HG03103 (cell line): ENCODE measurements around the gene TBC1D14.

Experiments used
- ATAC-seq: cut with Tn5 transposase; IDR thresholded peaks from one replicate; pipeline ENCODE4 v1.9.1; 2021; ENCODE audit warnings: low read depth; ENCODE audit not compliant: unreplicated experiment

TBC1D14 gene

DNA sequence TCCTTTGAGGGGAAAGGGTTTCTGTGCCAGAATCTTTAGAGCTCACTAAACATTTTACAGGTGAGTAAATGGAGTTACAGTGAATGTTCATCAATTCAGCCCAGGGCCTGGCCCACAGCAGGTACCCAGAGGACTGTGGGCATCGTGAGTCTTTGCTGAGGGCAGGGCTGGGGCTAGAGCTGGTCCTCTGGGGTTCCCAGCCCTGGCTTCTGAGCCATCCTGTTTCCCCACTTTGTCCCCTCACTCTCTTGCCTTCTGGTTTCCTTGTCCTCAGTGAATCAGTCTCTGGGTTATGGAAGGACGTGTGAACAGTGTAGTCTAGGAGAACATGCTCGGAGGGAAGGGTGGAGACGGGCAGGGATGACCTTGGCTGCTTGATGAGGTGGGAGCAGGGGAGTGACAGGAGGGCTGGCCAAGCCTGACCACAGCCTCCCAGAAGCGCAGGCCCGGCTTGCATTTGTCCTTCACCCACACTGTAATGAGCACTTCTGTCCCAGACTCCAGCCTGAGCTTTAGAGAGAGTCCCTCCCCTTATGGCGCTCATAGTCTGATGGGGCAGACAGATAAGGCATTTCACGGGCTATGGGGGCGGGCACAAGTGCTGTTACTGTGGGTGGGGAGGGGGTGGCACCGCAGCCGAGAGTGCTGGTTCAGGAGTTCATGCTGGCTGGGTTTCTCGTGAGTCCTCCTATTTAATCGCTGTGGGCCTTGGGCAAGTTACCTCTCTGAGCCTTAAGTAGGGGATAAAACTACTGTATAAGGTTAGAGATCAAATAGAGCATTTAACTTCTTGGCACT is 17.3 kb downstream of the TBC1D14 start:
- no peak for ATAC-seq

DNA sequence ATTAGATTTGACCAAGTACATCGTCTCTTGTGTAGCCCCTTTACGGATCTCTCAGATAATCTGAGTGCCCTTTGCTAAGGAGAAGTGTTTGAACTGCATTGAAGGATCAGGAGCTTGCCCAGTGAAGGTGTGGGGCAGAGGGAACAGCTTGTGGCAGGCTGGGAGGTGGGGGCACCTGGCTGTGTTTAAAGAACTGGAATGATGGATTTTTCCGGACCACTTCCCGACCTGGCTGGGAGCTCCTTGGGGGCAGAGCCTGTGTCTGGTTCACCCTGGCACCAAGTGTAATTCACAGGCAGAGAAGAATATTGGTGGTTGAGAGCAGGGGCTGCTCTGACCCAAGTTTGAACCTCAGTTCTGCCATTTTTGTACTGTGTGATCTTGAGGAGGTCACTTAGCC is 18.5 kb downstream of the TBC1D14 start:
- ATAC-seq: no peak

GRCh38 chr4:6929339-6929811 is 19.7 kb downstream of the TBC1D14 start:
- ATAC-seq: no peak

DNA sequence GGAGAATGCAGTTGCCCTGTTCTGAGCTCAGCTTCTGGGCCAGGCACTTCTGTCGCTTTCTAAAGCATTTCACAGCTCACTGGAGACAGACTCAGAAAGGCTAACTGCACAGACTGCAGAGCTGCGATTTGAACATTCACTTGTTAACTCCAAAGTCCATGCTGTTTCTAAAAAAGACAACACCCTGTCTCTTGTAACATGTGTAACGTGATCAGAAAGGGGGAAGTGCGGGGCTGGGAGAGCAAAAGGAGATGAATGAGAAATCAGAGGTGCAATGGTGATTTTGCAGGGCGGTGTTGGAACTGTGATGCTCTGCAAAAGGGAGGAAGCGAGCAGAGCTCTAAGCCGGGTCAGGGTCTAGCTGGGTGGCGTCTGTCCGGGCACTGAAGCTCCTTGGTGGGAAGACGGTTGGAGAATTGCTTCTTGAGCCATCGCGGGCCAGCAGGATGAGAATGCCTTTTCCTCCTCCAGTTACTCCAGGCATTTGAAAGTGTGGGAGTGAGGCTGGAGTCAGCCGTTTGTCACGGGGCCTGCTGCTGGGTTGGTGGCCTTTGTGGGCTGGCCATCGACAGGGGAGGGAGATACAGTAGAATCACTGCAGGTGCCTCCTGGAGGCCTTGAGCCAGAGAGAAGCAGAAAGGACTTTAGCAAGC is 20.3 kb downstream of the TBC1D14 start:
- no peak for ATAC-seq

- ATAC-seq: no peak
Observed at GRCh38 chr4:6932475-6932874, 22.8 kb downstream of the TBC1D14 start.

DNA sequence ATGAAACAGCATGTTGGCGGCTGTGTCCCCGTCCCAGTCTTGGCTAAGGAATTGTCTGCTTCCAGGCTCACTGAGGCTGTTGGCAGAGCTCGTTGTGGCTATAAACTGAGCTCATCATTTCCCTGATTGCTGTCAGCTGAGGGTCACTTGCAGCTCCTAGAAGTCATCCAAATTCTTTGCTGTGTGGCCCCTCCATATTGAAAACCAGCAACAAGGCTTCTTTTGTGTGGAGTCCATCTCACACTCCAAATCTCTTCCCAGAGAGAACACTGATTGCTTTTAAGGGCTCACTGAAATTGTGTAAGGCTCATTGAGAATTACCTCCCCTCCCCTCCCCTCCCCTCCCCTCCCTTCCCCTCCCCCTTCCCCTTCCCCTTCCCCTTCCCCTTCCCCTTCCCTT is 23.3 kb downstream of the TBC1D14 start:
- ATAC-seq: no peak

- ATAC-seq: no peak
Observed at GRCh38 chr4:6933691-6934430, 24.2 kb downstream of the TBC1D14 start.

DNA sequence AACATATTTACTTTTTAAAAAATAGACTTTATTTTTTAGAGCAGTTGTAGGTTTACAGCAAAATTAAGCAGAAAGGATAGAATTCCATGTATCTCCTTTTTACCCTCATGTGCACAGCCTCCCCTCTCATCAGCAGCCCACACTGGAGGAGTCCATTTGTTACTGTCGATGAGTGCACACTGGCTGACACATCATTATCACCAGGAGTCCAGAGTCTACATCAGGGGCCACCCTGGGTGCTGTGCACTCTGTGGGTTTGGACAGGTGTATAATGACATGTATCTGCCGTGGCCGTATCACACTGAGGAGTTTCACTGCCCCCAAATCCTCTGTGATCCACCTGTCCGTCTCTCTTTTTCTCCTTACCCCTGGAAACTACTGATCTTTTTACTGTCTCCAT is 26.3 kb downstream of the TBC1D14 start:
- no peak for ATAC-seq

DNA sequence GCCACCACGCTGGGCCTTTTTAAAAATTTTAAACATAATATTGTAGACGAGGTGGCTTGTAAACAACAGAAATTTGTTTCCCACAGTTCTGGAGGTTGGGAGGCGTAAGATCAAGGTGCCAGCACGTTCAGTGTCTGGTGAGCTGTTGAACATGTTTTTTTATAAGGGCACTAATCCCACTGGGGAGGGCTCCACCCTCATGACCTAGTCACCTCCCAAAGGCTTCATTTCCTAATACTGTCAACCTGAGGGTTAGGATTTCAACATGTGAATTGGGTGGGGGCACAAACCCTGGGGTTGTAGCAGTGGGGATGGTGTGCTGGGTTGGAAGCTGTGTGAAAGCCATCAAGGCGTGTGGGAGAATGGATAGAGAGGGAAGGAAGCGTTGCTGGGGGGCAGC is 27.6 kb downstream of the TBC1D14 start:
- no peak for ATAC-seq

GRCh38 chr4:6937754-6938153 is 28.1 kb downstream of the TBC1D14 start:
- ATAC-seq: no peak

DNA sequence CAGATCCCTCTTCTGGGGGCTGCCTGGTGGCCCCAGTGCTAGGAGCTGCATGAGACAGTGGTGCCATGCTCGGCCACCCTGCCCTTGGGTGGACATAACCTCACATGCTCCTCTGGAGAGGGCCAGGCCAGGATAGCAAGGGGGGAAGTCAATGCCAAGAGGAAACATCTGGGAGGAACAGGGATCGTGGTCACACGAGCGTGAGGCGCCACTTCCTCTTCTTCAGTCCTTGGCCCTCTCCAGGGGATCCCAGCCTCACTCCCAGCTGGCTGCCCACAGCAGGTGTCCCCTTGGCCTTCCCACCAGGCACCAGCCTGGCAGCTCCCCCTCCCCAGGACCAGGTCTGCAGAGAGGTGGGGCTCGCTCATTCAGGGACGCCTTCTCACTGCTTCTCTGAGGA is 28.6 kb downstream of the TBC1D14 start:
- no peak for ATAC-seq

GRCh38 chr4:6938647-6939271 is 29.1 kb downstream of the TBC1D14 start:
- no peak for ATAC-seq

DNA sequence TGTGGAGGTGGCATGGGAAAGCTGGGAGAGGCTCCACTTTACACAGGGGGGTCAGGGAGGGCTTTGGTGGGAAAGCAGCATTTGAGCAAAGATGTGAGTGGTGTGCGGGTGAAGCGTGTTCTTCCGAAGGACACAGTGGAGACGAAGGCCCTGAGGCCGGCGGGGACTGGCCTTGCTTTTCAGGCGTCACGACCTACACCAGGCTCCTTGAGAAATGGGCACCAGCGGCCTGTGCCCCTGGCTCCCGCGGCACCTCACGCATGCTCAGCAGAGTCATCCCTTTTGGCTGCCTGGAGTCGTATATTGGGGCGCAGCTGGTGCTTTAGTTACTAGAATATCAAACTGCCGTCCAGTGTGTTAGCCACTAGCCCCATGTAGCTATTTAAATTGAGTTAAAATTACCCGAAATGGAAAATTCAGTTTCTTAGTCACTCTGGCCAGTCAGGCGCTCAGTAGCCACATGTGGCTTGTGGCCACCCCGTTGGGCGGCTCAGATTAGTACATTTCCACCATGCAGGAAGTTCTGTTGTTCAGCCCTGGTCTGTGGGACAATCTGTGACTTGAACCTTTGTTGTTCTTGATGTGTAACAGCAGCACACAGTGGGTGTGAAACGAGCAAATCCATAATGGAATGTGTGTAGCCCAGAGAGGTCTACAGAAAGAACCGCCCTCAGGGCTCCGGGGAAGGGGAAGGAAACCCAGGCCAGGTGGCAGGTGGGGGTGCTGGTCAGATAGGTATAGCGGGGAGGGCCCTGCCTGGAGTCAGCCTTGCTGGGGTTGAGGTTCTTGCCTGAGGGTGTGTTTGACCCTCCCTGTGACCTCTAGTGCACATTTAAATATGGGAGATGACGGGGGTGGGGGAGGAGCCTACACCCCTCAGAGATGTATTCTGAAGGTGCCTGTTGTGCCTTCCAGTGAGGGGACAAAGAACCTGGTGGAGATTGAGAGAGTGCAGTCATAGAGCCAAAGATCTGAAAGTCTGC is 30.4 kb downstream of the TBC1D14 start:
- no peak for ATAC-seq

DNA sequence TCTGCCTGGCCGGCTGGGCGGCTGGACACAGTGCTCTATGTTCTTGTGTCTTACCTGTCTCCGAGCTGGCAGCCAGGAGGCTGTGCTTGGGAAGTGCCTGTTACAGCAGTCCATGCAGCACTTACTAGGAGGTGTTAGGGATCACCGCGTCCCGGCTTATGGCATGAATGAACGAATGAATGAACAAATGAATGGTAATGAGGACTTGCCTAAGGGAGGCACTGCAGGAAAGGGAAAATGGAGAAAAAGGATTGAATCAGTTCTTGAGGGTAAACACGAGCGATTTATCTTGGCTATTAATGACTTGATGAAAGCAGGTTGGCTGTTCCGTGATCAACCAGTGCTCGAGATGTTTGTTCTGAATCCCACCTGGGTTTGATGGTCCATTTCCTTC is 31.1 kb downstream of the TBC1D14 start:
- no peak for ATAC-seq

DNA sequence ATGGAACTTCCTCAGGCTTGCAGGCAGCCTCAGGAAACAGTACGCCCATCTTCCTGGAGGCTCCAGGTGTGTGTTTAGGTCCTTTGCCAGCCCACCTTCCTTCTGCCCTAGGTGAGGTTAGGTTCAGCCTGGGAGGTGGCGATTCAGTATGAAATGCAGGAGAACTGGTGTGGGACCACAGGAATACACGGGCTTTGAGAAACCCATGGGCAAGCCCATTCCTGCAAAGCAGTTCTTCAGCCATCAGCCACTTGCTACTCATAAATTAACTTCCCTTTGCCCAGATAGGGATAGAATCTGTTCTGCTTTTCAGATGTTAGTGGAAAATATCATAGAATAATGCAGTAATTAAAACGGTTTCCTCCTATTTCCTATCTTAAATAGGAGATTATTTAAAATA is 32.2 kb downstream of the TBC1D14 start:
- no peak for ATAC-seq

DNA sequence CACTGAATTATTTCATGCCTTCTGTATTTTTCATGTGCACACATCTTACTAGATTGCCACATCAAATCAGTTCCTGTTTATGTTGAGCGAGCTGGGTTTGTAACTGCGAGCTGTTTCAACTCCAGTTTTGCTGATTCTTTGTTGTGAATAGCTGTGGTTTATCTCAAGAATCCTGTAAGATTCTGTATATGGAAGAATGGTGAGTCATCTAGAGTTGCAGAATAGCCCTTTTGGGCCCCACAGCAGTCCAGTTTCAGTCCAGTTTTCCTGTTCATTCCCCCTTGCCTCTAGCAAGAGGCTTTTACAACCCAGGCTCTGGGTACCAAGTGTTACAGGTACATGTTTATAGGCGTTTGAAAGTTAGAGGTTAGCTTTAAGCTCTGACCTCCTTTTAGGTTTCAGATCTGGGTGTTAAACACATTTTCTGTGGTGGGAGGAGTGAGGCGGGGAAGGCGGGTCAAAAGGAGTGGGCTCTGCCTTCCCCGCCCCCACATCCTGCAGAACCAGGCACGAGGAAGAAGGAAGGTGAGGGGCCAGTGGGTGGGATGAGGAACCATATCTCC is 32.7 kb downstream of the TBC1D14 start:
- ATAC-seq: peak; percentile 64

DNA sequence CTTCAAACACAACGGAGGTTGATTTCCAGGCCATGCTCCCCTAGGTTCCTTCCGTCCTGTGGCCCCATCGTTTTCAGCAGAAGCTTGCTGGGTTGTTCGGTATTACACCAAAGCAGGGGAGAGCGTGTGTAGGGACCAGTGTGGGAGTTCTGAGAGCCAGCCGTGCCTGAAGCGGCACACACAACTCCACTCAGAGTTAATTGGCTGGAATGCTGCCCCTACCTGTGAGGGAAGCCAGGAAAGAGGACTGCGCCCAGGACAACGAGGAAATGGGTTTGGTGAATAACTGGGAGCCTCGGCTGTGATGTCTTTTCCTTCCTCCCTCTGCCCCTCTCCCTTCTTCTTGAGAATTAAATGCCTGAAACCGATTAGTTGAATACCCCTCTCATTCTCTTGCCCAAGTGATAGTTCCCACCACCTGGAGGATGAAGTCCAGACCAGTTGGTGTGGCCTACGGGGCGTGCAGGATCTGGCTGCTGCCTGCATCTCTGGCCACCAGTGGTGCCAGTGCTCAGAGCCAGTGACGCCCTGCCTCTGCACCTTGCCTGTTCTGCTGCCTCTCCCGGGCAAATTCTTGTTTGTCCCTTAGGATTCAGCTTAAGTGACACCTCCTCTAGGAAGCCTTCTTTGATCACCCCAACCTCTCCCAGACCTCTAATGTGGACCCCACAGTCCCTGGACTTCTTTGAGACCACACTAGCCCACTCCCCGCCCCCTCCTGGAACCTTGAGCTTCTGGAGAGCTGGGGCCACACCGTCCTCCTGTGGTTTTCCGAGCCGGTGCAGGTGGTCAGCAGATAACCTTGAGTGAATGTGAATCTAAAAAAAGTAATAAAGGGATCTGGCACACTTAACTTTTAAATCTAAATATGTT is 33.6 kb downstream of the TBC1D14 start:
- ATAC-seq: no peak

DNA sequence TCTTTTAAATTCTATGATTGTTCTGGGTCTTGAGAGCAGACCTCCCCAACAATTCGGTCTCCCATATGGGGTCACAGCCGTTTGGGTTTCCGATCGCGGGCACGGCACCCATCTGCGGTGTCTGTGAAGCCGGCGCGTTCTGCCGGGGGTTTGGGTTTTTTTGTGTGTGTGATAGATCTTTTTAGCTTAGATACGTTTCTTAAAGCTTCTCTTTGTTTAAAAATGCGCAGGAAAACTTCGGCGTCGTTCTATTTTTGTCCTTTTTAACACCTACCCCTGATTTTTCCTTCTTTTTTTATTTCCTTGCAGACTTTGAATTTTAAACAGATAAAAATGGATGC is 34.2 kb downstream of the TBC1D14 start:
- no peak for ATAC-seq
